ENCODE data around the gene GDF2.

Gene GDF2

DNA sequence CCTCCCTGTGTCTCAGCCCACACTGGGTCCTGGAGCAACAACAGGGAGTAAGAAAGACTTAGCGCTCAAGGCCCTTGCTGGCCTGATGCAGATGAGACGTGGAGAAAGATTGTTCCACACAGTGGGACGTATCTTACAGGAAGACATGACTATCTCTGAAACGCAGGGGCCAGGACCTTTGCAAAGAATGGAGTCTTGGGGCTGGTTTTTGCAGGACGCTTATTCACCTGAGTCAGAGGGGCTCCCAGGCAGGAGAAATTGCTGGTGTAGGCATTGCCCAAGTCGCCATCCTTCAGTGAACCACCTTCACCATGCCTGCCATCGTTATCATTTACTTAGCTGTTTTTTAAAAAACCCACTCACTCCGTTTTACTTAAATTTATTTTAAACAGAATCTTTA, 34.0 kb upstream of the GDF2 start:
- no peak overlapping the region for H3K4me3 ChIP-seq (replicated peaks; ENCODE audit: low read depth, low read length)
- H3K36me3 ChIP-seq (ENCODE audit: control insufficient read depth, insufficient read depth, low read length): no peaks in the 10 kb centered on the region
- H3K27me3 ChIP-seq (replicated peaks; ENCODE audit: control insufficient read depth, insufficient read depth, low read length): no peaks in the 10 kb centered on the region
- DNase-seq (ENCODE audit: extremely low read depth, insufficient read length): no peak
- TF ChIP-seq, protein P1, sequence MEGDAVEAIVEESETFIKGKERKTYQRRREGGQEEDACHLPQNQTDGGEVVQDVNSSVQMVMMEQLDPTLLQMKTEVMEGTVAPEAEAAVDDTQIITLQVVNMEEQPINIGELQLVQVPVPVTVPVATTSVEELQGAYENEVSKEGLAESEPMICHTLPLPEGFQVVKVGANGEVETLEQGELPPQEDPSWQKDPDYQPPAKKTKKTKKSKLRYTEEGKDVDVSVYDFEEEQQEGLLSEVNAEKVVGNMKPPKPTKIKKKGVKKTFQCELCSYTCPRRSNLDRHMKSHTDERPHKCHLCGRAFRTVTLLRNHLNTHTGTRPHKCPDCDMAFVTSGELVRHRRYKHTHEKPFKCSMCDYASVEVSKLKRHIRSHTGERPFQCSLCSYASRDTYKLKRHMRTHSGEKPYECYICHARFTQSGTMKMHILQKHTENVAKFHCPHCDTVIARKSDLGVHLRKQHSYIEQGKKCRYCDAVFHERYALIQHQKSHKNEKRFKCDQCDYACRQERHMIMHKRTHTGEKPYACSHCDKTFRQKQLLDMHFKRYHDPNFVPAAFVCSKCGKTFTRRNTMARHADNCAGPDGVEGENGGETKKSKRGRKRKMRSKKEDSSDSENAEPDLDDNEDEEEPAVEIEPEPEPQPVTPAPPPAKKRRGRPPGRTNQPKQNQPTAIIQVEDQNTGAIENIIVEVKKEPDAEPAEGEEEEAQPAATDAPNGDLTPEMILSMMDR (IDR thresholded peaks at IDR 0.05; ENCODE audit: insufficient read depth, low read length, poor library complexity, severe bottlenecking): no peak

DNA sequence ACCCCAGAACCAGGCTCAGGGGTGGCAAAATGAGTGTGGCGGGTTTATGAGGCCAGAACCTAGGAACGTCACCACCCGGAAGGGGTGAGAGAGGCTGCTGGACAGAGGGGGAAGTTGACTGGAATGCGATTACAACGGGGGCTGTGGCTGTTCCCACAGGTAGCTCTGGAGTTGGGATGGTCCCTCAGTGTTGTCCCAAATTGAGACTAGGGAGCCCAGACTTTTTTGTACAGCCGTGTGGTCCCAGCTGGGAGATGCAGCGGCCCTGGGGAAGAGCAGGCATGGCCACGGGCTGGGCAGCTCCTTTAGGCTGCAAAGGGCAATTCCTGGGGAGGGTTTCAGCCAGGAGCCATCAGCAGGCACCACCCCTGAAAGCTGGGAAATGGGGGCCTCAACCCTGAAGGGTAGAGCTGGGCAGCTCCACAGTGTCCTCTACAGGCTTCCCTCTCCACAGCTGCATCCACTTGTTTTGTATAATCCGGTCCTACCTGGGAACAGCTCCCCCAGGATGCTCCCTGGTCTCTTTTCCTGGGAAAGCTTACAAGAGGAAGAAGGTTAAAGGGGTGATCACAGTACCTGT, 33.2 kb upstream of the GDF2 start:
- no peaks in the 10 kb centered on the region for H3K36me3 ChIP-seq (ENCODE audit: control insufficient read depth, insufficient read depth, low read length)
- no peak for DNase-seq (ENCODE audit: extremely low read depth, insufficient read length)
- H3K4me3 ChIP-seq (replicated peaks; ENCODE audit: low read depth, low read length): no peak overlapping the region
- no peaks in the 10 kb centered on the region for H3K27me3 ChIP-seq (replicated peaks; ENCODE audit: control insufficient read depth, insufficient read depth, low read length)
- TF ChIP-seq, protein P1 (IDR thresholded peaks at IDR 0.05; ENCODE audit: insufficient read depth, low read length, poor library complexity, severe bottlenecking): no peak

DNA sequence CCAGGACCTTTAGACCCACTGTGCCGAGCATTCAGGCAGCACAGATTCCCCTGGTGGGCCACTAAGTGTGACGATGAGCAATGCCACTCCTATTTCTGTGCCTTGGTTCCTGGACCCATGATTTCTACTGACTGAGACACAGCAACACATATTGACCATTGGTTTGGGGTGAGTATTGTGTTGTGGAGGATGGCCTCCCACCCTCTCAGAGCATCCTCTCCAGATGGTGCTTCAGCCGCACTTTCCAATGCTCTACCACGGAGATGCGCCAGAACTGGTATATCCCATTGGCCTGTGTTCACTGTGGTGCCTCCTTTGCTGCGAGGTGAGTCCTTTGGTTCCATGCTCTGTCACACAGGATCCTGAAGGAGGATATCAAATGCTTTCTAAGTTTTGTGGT, 32.3 kb upstream of the GDF2 start:
- no peak for DNase-seq (ENCODE audit: extremely low read depth, insufficient read length)
- Histone ChIP-seq H3K4me3 (replicated peaks; ENCODE audit: low read depth, low read length) (no peak overlapping the region), H3K27me3 (replicated peaks; ENCODE audit: control insufficient read depth, insufficient read depth, low read length) (no peaks in the 10 kb centered on the region), H3K36me3 (ENCODE audit: control insufficient read depth, insufficient read depth, low read length) (no peaks in the 10 kb centered on the region)
- TF ChIP-seq, protein P1 (IDR thresholded peaks at IDR 0.05; ENCODE audit: insufficient read depth, low read length, poor library complexity, severe bottlenecking): no peak

DNA sequence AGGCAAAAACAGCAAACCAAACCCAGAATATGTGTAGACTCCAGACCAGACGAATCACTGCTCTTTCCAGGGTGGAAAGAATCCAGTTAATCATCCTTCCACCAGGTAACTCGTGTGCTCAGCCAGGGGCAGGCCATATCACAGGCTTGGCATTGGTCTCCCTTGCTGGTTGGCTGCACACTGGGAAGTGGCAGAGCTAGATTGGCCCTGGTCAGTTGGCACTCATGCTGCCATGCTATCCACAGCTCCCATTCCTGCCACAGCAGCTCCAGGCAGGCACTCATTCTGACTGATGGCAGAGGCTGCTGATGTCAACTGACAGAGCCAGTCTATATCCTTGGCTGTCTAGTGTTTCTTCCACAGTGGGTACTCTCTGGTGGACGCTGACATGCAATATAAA, 31.9 kb upstream of the GDF2 start:
- Histone ChIP-seq H3K4me3 (replicated peaks; ENCODE audit: low read depth, low read length) (no peak overlapping the region), H3K27me3 (replicated peaks; ENCODE audit: control insufficient read depth, insufficient read depth, low read length) (no peaks in the 10 kb centered on the region; the same call in 1 of the 2 replicates), H3K36me3 (ENCODE audit: control insufficient read depth, insufficient read depth, low read length) (no peaks in the 10 kb centered on the region)
- TF ChIP-seq, protein P1 (IDR thresholded peaks at IDR 0.05; ENCODE audit: insufficient read depth, low read length, poor library complexity, severe bottlenecking): no peak
- DNase-seq (ENCODE audit: extremely low read depth, insufficient read length): no peak

DNA sequence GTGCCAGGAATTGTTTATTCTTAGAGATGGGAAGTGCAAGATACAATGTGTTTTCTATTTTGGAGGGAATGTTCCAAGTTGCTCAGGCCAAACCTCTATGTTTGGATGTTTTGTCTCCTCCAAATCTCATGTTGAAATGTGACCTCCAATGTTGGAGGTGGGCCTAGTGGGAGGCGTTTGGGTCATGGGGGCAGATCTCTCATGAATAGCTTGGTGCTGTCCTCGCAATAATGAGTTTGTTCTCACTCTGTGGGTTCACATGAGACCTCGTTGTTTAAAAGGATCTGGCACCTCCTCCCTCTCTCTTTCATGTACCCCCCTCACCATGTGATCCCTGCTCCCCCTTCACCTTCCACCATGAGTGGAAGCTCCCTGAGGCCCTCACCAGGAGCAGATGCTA, 30.6 kb upstream of the GDF2 start:
- H3K27me3 ChIP-seq (replicated peaks; ENCODE audit: control insufficient read depth, insufficient read depth, low read length): no peaks in the 10 kb centered on the region; the same call in 1 of the 2 replicates
- TF ChIP-seq, protein P1 (IDR thresholded peaks at IDR 0.05; ENCODE audit: insufficient read depth, low read length, poor library complexity, severe bottlenecking): no peak
- no peak for DNase-seq (ENCODE audit: extremely low read depth, insufficient read length)
- no peaks in the 10 kb centered on the region for H3K36me3 ChIP-seq (ENCODE audit: control insufficient read depth, insufficient read depth, low read length)
- H3K4me3 ChIP-seq (replicated peaks; ENCODE audit: low read depth, low read length): no peak overlapping the region

DNA sequence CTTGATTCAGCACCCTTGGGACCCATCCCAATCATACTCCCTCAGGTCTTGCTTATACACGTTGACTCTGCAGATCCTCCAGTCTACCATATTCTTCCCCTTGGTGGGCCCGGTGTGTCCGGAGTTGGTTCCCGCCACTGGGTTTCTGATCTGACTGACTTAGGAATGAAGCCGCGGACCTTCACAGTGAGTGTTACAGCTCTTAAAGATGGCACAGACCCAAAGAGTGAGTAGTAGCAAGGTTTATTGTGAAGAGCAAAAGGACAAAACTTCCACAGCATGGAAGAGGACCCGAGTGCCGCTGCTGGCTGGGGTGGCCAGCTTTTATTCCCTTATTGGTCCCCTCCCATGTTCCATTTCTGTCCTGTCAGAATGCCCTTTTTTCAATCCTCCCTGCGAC, 28.2 kb upstream of the GDF2 start:
- Histone ChIP-seq H3K27me3 (replicated peaks; ENCODE audit: control insufficient read depth, insufficient read depth, low read length) (no peaks in the 10 kb centered on the region; the same call in 1 of the 2 replicates), H3K4me3 (replicated peaks; ENCODE audit: low read depth, low read length) (no peak overlapping the region), H3K36me3 (ENCODE audit: control insufficient read depth, insufficient read depth, low read length) (no peaks in the 10 kb centered on the region)
- DNase-seq (ENCODE audit: extremely low read depth, insufficient read length): no peak
- TF ChIP-seq, protein P1 (IDR thresholded peaks at IDR 0.05; ENCODE audit: insufficient read depth, low read length, poor library complexity, severe bottlenecking): no peak

All from GM06990 (cell line).